ENCODE data around the gene DYNC1H1. TPM values are rescaled to one million over a fixed set of nuclear protein-coding genes. Genes with fewer than 3 reads are reported as not detected.

The DYNC1H1 gene
- total RNA-seq, 1 donor from 2014 or later, result 662 TPM

- Mint-ChIP-seq H3K4me3 (ENCODE audit: unreplicated experiment) (no peak overlapping the region), H3K36me3 (ENCODE audit: low read depth, unreplicated experiment) (no peaks in the 10 kb centered on the region), H3K4me1 (ENCODE audit: unreplicated experiment) (peaks cover 7% of the 10 kb centered on the region), H3K27me3 (ENCODE audit: unreplicated experiment) (peaks cover 7% of the 10 kb centered on the region), H3K9me3 (ENCODE audit: unreplicated experiment) (no peaks in the 10 kb centered on the region), H3K27ac (ENCODE audit: unreplicated experiment) (no peak overlapping the region)
- TF ChIP-seq CTCF (IDR thresholded peaks at IDR 0.05; ENCODE audit: unreplicated experiment), result no peak
- DNase-seq (ENCODE audit: low spot score), result no peak
Measured at GRCh38 chr14:102097441-102098135, 133.2 kb downstream of the DYNC1H1 start.

- TF ChIP-seq CTCF (IDR thresholded peaks at IDR 0.05; ENCODE audit: unreplicated experiment), result no peak
- Mint-ChIP-seq H3K27ac (ENCODE audit: unreplicated experiment) (no peak overlapping the region), H3K4me1 (ENCODE audit: unreplicated experiment) (no peaks in the 10 kb centered on the region), H3K27me3 (ENCODE audit: unreplicated experiment) (peaks cover 4% of the 10 kb centered on the region), H3K36me3 (ENCODE audit: low read depth, unreplicated experiment) (no peaks in the 10 kb centered on the region), H3K9me3 (ENCODE audit: unreplicated experiment) (no peaks in the 10 kb centered on the region), H3K4me3 (ENCODE audit: unreplicated experiment) (no peak overlapping the region)
- DNase-seq (ENCODE audit: low spot score), result no peak
Measured at GRCh38 chr14:102103062-102103695, 138.8 kb downstream of the DYNC1H1 start.

- Mint-ChIP-seq H3K9me3 (ENCODE audit: unreplicated experiment) (peaks cover 4% of the 10 kb centered on the region), H3K36me3 (ENCODE audit: low read depth, unreplicated experiment) (peaks cover 4% of the 10 kb centered on the region), H3K27me3 (ENCODE audit: unreplicated experiment) (peaks cover 4% of the 10 kb centered on the region), H3K4me1 (ENCODE audit: unreplicated experiment) (no peaks in the 10 kb centered on the region), H3K27ac (ENCODE audit: unreplicated experiment) (no peak overlapping the region), H3K4me3 (ENCODE audit: unreplicated experiment) (no peak overlapping the region)
- TF ChIP-seq CTCF (IDR thresholded peaks at IDR 0.05; ENCODE audit: unreplicated experiment), result no peak
- no peak for DNase-seq (ENCODE audit: low spot score)
Measured at GRCh38 chr14:102105369-102105768, 141.0 kb downstream of the DYNC1H1 start.

Other genes starting within 250 kb of the DYNC1H1 start
- gene PPP2R5C, start 202.9 kb upstream of the DYNC1H1 start, total RNA-seq (ENCODE audit: unreplicated experiment), result 71.5 TPM
- gene HSP90AA1, start 122.5 kb downstream of the DYNC1H1 start, total RNA-seq (ENCODE audit: unreplicated experiment), result 246 TPM
- gene WDR20, start 175.3 kb downstream of the DYNC1H1 start, total RNA-seq (ENCODE audit: unreplicated experiment), result 28.5 TPM

Measured in endothelial cell (in vitro differentiated cells).